Measurements from ENCODE around the gene TRIM66.
A peak's percentile ranks its signal among the peaks of the same experiment; 100 is the strongest.

The TRIM66 gene, protein sequence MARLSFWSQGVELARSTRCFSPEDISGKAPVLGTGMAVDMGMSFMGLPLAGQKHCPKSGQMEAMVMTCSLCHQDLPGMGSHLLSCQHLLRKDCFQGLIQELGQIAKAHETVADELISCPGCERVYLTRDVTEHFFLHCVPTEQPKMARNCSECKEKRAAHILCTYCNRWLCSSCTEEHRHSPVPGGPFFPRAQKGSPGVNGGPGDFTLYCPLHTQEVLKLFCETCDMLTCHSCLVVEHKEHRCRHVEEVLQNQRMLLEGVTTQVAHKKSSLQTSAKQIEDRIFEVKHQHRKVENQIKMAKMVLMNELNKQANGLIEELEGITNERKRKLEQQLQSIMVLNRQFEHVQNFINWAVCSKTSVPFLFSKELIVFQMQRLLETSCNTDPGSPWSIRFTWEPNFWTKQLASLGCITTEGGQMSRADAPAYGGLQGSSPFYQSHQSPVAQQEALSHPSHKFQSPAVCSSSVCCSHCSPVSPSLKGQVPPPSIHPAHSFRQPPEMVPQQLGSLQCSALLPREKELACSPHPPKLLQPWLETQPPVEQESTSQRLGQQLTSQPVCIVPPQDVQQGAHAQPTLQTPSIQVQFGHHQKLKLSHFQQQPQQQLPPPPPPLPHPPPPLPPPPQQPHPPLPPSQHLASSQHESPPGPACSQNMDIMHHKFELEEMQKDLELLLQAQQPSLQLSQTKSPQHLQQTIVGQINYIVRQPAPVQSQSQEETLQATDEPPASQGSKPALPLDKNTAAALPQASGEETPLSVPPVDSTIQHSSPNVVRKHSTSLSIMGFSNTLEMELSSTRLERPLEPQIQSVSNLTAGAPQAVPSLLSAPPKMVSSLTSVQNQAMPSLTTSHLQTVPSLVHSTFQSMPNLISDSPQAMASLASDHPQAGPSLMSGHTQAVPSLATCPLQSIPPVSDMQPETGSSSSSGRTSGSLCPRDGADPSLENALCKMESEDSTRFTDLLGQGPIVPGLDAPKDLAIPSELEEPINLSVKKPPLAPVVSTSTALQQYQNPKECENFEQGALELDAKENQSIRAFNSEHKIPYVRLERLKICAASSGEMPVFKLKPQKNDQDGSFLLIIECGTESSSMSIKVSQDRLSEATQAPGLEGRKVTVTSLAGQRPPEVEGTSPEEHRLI (N-terminal part only)

DNA sequence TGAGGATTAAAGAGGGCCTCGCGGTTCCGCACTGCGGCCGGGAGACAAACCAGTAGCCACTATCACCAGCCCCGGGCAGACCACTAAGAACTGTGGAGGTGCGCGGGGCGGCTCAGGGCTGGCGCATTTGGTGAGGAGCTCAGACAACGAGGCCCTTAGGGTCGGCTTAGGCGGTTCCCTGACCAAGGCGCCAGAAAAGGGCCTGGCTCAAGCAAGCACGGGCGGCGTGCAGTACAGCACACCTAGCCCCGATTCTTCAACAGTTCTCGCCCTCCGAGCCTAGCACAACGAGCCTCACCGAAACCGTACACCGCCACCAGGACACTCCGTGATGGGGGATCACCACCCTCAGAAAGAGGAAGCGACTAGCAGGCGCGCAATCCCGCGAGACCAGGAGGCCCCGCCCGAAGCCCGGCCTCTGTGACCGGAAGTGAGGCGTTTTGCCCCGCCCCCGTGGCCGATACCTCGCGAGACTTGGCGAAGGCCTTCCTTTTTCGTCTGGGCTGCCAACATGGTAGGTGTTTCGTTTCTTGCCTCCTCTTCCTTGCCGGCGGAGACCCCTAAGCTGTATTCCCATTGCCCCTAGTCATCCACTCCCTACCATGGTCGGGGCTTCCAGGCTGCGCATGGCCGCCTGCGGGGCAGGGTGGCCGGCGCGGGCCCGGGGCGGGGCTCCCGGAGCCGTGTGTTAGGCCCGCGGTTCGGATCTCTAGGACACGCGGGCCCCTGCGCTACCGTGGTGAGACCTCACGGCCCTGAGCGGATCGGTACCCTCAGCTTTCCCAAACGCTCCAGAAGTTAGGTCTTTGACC, at the start of gene TRIM66, which contains the start of gene RPL27A:
Gene TRIM66 (minus strand): TSS at position 363 of the 812 bp plus-strand sequence. CDS start 10,391 bp downstream, outside the sequence.
Gene RPL27A (plus strand): TSS at position 490 of the 812 bp plus-strand sequence. CDS start 22 bp downstream, at position 512.
- no peaks in the 10 kb centered on the region for H3K9me3 Mint-ChIP-seq
- H3K4me3 Mint-ChIP-seq, result peak within 1 kb of the TSS; percentile 96
- H3K4me1 Mint-ChIP-seq (ENCODE audit: low read depth), result peaks cover 32% of the 10 kb centered on the region
- peak within 1 kb of the TSS; percentile 89 for H3K27ac Mint-ChIP-seq
- peaks cover 56% of the 10 kb centered on the region for H3K36me3 Mint-ChIP-seq (ENCODE audit: low read depth)
- no peaks in the 10 kb centered on the region for H3K27me3 Mint-ChIP-seq (ENCODE audit: low read depth)
- DNase-seq (ENCODE audit: low spot score), result peak; percentile 98

DNA sequence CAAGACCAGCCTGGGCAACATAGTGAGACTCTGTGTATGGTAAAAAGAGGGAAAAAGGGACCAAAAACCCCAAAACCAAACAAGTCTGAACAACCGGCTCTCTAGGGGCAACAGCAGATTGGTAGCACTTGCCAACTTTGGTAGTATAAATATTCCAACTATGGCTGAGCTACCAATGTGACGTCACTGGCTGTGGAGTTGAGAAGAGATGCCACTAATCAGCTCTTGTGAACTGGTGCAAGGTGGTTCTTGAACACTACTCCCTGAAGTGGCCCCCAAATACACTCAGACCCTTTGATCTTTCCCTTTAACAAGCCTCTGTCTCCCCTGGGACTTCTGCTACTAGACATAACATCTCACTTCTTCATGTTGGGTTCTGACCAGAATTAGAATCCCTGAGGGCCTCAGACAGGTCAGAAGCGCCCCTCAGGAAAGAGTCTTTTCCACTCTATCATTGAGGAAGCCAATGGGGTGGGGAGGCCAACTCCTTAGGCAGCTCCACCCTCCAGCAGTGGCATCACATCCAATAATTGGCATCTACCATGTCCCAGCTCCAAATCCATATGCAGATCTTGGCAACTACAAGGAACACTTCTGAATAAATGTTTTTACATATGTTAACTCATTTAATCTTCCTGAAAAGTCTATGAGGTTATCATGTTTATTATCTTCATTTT, 49.3 kb upstream of the TRIM66 start:
- Mint-ChIP-seq H3K27ac (no peak overlapping the region), H3K36me3 (ENCODE audit: low read depth) (no peaks in the 10 kb centered on the region), H3K4me3 (no peak overlapping the region), H3K27me3 (ENCODE audit: low read depth) (no peaks in the 10 kb centered on the region), H3K9me3 (no peaks in the 10 kb centered on the region), H3K4me1 (ENCODE audit: low read depth) (no peaks in the 10 kb centered on the region)
- DNase-seq (ENCODE audit: low spot score), result no peak

DNA sequence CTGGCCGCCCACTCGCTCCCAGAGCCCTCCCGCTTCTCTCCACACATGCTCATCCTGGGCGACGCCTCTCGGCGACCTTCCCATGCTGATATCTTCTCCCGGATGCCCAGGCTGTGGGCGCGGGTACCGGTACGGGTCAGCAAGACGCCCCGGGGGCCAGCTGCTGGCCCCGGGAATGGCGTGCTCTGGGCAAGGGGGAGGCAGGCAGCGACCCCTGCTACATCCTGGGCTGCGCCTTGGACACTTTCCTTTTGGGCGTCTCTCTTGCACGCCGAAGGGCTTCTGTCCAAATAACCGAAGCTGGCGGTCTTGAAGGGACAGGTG, 48.2 kb upstream of the TRIM66 start:
- Mint-ChIP-seq H3K4me1 (ENCODE audit: low read depth) (no peaks in the 10 kb centered on the region), H3K27ac (no peak overlapping the region), H3K4me3 (no peak overlapping the region)

DNA sequence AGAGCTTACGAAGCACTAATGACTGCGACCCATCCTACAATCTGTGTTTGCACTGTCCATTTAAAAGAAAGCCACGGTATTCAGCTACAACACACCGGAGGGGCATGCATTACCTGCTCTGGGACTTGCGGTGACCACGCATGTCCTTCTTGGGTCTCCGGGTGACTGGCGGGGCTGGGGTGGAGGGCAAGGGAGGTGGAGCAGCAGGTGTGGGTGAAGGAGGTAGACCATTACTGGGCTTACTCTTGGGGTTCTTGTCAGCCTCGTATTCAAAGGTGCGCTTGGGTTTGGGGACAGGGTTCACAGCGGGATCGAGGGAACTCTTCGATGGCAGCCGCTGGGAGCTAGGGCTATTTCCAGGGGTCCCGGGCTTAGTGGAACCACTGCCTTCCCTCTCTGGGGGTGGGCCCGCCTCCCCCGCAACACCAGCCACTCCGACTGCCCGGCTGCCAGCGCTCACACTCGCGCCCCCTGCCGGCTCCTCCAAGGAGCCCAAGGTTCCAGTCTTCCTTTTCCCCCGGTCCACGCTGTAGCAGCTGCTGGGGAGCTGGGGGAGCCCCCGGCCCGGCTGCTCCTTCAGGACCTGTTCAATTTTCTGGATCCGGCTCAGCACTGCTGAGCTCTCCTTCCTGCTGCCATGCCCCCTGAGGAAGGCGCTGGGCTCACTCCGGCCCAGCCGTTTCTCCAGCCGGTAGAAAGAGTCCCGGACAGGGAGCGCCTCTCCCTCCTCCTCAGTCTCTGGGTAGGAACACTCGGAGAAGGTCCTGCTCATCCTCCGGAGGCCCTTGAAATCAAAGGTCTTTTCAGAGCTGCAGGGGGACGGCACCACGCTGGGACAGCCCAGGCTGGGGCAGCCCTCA, 47.6 kb upstream of the TRIM66 start:
- Mint-ChIP-seq H3K27ac (no peak overlapping the region), H3K9me3 (no peaks in the 10 kb centered on the region), H3K4me1 (ENCODE audit: low read depth) (no peaks in the 10 kb centered on the region), H3K36me3 (ENCODE audit: low read depth) (no peaks in the 10 kb centered on the region), H3K4me3 (no peak overlapping the region), H3K27me3 (ENCODE audit: low read depth) (no peaks in the 10 kb centered on the region)
- DNase-seq (ENCODE audit: low spot score), result no peak

More for the DNA sequence above, 48.2 kb upstream of the TRIM66 start:
- DNase-seq (ENCODE audit: low spot score), result no peak
- Mint-ChIP-seq H3K36me3 (ENCODE audit: low read depth) (no peaks in the 10 kb centered on the region), H3K9me3 (no peaks in the 10 kb centered on the region), H3K27me3 (ENCODE audit: low read depth) (no peaks in the 10 kb centered on the region)

DNA sequence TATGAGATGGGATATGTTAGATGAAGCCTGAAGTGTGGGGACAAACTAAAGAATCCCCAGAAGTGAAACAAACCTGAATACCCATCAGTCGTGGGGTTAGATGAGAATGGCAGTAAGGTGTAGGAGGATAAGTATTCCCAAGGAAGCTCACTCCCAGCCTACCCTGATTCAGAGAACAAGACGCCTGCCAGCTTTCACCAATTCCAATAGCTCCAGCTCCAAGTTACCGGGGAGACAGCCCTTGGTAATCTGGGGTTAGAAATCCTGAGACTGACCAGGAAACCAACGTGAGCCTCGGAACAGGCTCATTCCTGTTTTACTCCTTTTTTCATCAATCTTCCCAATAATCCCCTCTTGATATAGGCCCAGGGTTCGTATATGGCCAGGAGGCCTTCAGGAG, 46.6 kb upstream of the TRIM66 start:
- no peaks in the 10 kb centered on the region for H3K27me3 Mint-ChIP-seq (ENCODE audit: low read depth)
- H3K27ac Mint-ChIP-seq, result no peak overlapping the region
- H3K9me3 Mint-ChIP-seq, result no peaks in the 10 kb centered on the region
- H3K4me1 Mint-ChIP-seq (ENCODE audit: low read depth), result no peaks in the 10 kb centered on the region
- DNase-seq (ENCODE audit: low spot score), result no peak
- H3K4me3 Mint-ChIP-seq, result no peak overlapping the region
- H3K36me3 Mint-ChIP-seq (ENCODE audit: low read depth), result no peaks in the 10 kb centered on the region

DNA sequence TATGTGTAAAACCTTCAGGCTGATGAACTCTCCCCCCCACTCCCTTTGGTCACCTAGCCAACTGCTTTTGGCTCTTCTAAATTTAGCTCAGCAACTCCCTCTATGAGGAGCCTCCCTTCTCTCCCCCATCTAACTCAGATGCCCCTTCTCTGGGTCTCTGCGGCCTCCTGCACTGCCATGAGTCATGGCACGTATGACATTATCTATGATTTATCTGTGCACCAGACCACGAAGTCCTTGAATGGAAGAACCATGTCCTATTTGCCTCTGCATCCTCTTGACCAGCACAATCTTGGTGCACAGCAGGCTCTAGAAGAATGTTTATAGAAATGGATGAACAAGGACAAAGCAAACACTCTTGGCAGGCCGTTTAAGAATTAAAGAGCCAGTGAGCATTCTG, 46.1 kb upstream of the TRIM66 start:
- no peak for DNase-seq (ENCODE audit: low spot score)
- Mint-ChIP-seq H3K27ac (no peak overlapping the region), H3K4me1 (ENCODE audit: low read depth) (no peaks in the 10 kb centered on the region), H3K4me3 (no peak overlapping the region), H3K9me3 (no peaks in the 10 kb centered on the region), H3K27me3 (ENCODE audit: low read depth) (no peaks in the 10 kb centered on the region), H3K36me3 (ENCODE audit: low read depth) (no peaks in the 10 kb centered on the region)

DNA sequence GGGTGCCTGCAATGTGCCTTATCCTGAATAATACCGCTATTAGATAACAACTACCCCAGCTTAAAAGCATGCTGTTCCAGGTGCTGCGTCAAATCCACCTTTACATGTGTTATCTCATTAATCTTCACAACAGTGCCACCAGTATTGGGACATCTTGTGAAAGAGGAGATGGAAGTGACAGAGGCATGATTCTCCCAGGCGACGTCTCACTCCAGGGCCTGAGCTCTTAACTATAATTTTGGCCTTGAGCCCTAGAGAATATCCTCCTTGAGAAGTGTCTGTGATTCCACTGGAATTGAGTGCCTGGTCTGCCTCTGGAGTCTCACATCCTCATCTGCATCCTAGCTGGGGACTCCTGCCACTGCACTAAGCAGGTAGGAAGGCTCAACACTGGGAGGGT, 43.9 kb upstream of the TRIM66 start:
- H3K4me1 Mint-ChIP-seq (ENCODE audit: low read depth), result no peaks in the 10 kb centered on the region
- no peak overlapping the region for H3K27ac Mint-ChIP-seq
- no peak overlapping the region for H3K4me3 Mint-ChIP-seq
- H3K9me3 Mint-ChIP-seq, result no peaks in the 10 kb centered on the region
- no peak for DNase-seq (ENCODE audit: low spot score)
- H3K27me3 Mint-ChIP-seq (ENCODE audit: low read depth), result peaks cover 5% of the 10 kb centered on the region
- H3K36me3 Mint-ChIP-seq (ENCODE audit: low read depth), result no peaks in the 10 kb centered on the region

DNA sequence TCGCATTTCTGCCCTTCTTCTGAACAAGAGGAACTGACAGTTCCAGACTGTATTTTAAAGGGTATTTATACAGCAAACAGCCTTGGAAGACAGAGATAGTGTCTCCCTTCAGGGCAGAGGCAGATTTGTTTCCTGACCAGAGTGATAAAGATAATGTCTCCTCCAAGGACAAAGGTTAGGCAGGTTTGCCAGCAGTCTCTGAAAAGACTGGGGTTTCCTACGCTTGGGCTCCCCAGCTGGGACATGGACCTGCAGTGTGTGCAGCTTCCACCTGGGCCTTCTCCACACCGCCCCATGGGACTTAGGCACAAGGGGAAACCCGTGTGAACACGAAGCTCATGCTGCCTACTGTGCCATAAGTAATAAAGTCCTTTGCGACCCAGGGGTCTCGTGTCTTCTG, 42.2 kb upstream of the TRIM66 start:
- H3K36me3 Mint-ChIP-seq (ENCODE audit: low read depth), result no peaks in the 10 kb centered on the region
- no peak overlapping the region for H3K27ac Mint-ChIP-seq
- no peak overlapping the region for H3K4me3 Mint-ChIP-seq
- peaks cover 10% of the 10 kb centered on the region for H3K27me3 Mint-ChIP-seq (ENCODE audit: low read depth)
- no peaks in the 10 kb centered on the region for H3K4me1 Mint-ChIP-seq (ENCODE audit: low read depth)
- DNase-seq (ENCODE audit: low spot score), result no peak
- no peaks in the 10 kb centered on the region for H3K9me3 Mint-ChIP-seq

DNA sequence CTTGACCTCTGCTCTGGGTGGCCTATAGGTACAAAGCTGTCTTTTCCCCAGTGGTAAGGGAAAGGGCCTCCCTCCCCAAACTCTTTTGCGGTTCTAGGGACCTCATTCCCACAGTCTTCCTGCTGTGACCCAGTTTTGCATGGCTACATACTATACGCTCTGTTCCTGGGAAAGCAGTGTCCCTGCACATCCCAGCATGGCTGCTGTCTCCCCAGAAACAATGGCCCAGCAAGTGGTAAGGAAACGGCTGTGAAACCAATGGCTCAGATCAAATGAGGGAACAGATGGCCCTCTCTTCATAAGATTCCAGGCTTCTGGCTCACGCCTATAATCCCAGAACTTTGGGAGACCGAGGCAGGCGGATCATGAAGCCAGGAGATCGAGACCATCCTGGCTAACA, 41.2 kb upstream of the TRIM66 start:
- Mint-ChIP-seq H3K27me3 (ENCODE audit: low read depth) (peaks cover 10% of the 10 kb centered on the region), H3K9me3 (no peaks in the 10 kb centered on the region), H3K4me3 (no peak overlapping the region), H3K36me3 (ENCODE audit: low read depth) (no peaks in the 10 kb centered on the region), H3K27ac (no peak overlapping the region), H3K4me1 (ENCODE audit: low read depth) (no peaks in the 10 kb centered on the region)
- no peak for DNase-seq (ENCODE audit: low spot score)

DNA sequence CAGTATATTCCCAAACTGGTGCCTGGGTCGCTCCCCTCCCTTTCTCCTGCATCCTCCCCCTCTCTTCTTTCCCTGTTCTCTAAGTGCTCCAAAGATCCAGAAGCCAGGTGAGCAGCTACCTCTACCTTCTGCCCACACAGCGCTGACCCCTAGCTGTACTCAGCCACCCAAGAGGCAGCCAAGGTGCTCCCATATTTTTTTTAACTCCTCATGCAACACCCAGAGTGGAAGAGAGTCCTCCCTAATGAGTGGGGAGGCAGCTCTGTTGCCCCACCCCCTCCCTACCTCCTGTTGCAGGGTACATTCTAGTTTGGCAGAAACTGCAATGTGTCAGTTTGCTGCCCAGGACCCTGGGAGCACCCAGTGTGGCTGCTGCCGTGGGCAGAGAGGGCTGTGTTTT, 40.3 kb upstream of the TRIM66 start:
- Mint-ChIP-seq H3K27me3 (ENCODE audit: low read depth) (peaks cover 10% of the 10 kb centered on the region), H3K4me3 (no peak overlapping the region), H3K4me1 (ENCODE audit: low read depth) (no peaks in the 10 kb centered on the region), H3K36me3 (ENCODE audit: low read depth) (no peaks in the 10 kb centered on the region), H3K27ac (no peak overlapping the region), H3K9me3 (no peaks in the 10 kb centered on the region)
- DNase-seq (ENCODE audit: low spot score), result no peak

DNA sequence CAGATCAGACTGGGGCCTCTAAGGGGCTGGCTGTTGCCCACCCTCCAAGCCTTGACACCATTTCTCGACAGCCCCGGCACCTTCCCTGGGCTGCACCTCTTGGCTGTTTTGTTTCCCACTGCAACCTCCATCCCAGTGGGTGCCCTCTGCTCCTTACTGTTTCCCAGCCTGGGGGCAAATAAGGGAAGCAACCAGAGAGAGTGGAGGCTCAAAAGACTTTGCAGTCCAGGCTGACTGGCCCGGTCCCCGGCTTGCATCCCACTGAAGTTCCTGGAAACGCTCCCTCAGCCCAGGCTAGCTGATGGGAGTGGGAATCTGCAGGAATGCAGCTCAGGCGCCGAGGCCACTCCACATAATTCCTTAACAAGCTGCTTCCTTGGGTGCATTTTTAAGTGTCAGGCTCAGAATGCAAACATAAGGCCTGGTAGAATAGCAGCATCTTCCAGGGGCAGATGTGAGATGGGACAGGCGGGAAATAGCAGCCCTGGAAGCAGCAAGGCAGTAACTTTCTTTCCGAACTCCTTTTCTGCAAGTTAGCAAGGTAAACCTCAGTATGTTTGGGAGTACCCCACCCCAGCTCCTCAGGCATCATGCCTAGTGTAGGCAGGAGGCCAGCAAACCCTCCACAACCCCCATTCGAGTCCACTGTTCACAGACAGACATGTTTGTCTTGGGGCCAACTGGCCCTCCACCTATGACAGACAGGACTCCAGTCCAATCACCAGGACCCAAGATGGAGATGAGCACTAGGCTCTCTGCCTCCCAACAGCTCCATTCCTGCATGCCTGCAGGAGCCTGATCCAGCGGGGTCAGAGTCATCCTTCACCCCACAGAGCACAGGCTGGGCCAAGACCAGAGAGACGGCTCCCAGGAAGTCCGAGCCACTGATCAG, 39.4 kb upstream of the TRIM66 start:
- Mint-ChIP-seq H3K27ac (no peak overlapping the region), H3K4me1 (ENCODE audit: low read depth) (peaks cover 2% of the 10 kb centered on the region), H3K4me3 (no peak overlapping the region), H3K27me3 (ENCODE audit: low read depth) (peaks cover 10% of the 10 kb centered on the region), H3K36me3 (ENCODE audit: low read depth) (no peaks in the 10 kb centered on the region), H3K9me3 (no peaks in the 10 kb centered on the region)
- DNase-seq (ENCODE audit: low spot score), result no peak

All from T-helper 2 cell treated with Interferon-gamma antibody and Interleukin-4, amounts not matched to agents 5 μg/mL and 100 μg/mL, for 36 hours (primary cell).